Mesodermal cell (in vitro differentiated cells): ENCODE data around the gene PAX8.

ENCODE experiments used
- H3K27ac ChIP-seq: 2 replicates; pipeline ENCODE4 v1.7.0; 2013; ENCODE audit warnings: mild to moderate bottlenecking, low read depth, low read length, moderate library complexity; ENCODE audit not compliant: severe bottlenecking
- H3K36me3 ChIP-seq: 2 replicates; pipeline ENCODE4 v1.7.1; 2013; ENCODE audit warnings: mild to moderate bottlenecking, low read length, moderate library complexity; ENCODE audit not compliant: control insufficient read depth, insufficient read depth
- H3K4me1 ChIP-seq: one replicate; pipeline ENCODE4 v1.7.1; 2013; ENCODE audit warnings: mild to moderate bottlenecking, low read length; ENCODE audit not compliant: insufficient read depth, control insufficient read depth, poor library complexity, severe bottlenecking
- H3K4me3 ChIP-seq: 2 replicates; pipeline ENCODE4 v1.7.0; 2013; ENCODE audit warnings: low read length, control low read depth, mild to moderate bottlenecking; ENCODE audit not compliant: insufficient read depth, poor library complexity, severe bottlenecking; ENCODE audit errors: extremely low read depth
- H3K9me3 ChIP-seq: 2 replicates; pipeline ENCODE4 v1.7.1; 2013; ENCODE audit warnings: mild to moderate bottlenecking, low read length, moderate library complexity; ENCODE audit not compliant: control insufficient read depth
- WGBS, 2 experiments: methylation state at CpG; one replicate each; pipeline ENCODE4 v1.1.5; 2013; ENCODE audit warnings: missing lambda C conversion rate in 2 of 2; ENCODE audit not compliant: insufficient coverage in 2 of 2; 5-methylcytosine and 5-hydroxymethylcytosine counted together

Gene PAX8

DNA sequence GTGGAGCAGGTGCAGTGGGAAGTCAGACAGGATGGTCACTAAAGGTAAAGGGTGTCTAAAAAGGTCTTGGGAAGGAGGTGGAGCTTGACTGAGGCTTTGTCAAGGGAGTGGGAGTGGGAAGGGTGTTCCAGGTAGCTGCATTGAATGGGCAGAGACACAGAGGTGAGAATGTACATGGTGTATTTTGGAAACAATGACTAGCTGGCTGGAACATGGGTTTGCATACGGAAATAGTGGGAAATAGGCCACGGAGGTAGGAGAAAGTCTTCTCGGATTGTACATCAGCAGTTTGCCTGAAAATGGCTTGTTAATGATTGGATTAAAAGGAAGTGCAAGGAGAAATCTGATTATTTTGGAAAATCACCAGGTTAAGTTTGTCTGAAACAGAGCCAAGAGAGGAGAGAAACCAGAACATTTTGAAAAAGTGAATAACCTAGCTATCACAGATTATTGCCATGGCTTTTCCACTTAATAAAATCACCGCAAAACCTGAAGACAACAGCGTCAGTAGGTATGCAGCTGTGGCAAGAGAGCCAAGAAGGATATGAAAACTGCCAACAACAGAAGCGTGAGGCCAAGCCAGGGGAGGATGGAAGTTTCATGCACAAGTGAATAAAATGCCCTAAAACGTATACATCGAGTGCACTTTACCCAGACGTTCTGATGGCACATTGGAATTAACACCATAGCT, 13.9 kb downstream of the PAX8 start:
- Histone ChIP-seq H3K27ac (no peak overlapping the region), H3K36me3 (no peaks in the 10 kb centered on the region), H3K9me3 (no peaks in the 10 kb centered on the region), H3K4me1 (no peaks in the 10 kb centered on the region), H3K4me3 (no peak overlapping the region)
- WGBS, 2 experiments: 79 to 91% methylated on average over 9 of the region's 9 CpGs

DNA sequence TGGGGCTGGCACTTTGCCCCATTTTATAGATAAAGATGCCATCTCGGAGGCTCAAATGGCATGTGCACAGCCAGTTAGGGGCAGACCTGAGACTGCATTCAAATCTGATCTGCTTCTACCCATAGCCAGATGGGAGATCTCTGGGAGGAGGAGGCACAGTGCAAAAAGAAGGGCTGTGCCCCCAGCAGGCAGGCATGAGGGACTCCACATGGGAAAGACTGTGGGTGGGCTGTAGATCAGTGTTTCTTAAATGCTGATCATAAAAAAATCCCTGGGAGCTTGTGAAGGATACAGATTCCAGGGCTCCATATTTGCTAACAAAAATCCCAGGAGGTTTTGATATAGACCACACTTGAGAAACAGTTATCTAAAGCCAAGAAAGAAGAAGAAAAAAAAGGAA, 15.2 kb downstream of the PAX8 start:
- Histone ChIP-seq H3K27ac (no peak overlapping the region), H3K9me3 (no peaks in the 10 kb centered on the region), H3K36me3 (no peaks in the 10 kb centered on the region), H3K4me3 (no peak overlapping the region), H3K4me1 (no peaks in the 10 kb centered on the region)
- WGBS, 2 experiments: 100% methylated on average over 1 of the region's 1 CpG

- H3K27ac ChIP-seq: no peak overlapping the region
- no peak overlapping the region for H3K4me3 ChIP-seq
- WGBS, 2 experiments: 84 to 92% methylated on average over 5 of the region's 6 CpGs
- H3K9me3 ChIP-seq: no peaks in the 10 kb centered on the region
- peaks cover 3% of the 10 kb centered on the region for H3K4me1 ChIP-seq
- H3K36me3 ChIP-seq: no peaks in the 10 kb centered on the region
Observed at GRCh38 chr2:113260991-113261390, 17.7 kb downstream of the PAX8 start.

- no peaks in the 10 kb centered on the region for H3K9me3 ChIP-seq
- H3K4me3 ChIP-seq: no peak overlapping the region
- H3K36me3 ChIP-seq: no peaks in the 10 kb centered on the region
- H3K4me1 ChIP-seq: peaks cover 3% of the 10 kb centered on the region
- 75 to 76% methylated on average over 4 of the region's 6 CpGs for WGBS, 2 experiments
- H3K27ac ChIP-seq: no peak overlapping the region
Observed at GRCh38 chr2:113258471-113259147, 20.1 kb downstream of the PAX8 start.

GRCh38 chr2:113257516-113258264, 21.0 kb downstream of the PAX8 start:
- H3K4me3 ChIP-seq: no peak overlapping the region
- H3K9me3 ChIP-seq: no peaks in the 10 kb centered on the region
- H3K36me3 ChIP-seq: no peaks in the 10 kb centered on the region
- H3K4me1 ChIP-seq: peaks cover 3% of the 10 kb centered on the region
- WGBS, 2 experiments: 82 to 85% methylated on average over 6 to 7 of the region's 7 CpGs
- no peak overlapping the region for H3K27ac ChIP-seq

GRCh38 chr2:113255140-113256070, 23.3 kb downstream of the PAX8 start:
- Histone ChIP-seq H3K27ac (no peak overlapping the region), H3K9me3 (no peaks in the 10 kb centered on the region), H3K36me3 (no peaks in the 10 kb centered on the region), H3K4me3 (no peak overlapping the region), H3K4me1 (peaks cover 3% of the 10 kb centered on the region)
- 80 to 100% methylated on average over 1 to 2 of the region's 4 CpGs for WGBS, 2 experiments

DNA sequence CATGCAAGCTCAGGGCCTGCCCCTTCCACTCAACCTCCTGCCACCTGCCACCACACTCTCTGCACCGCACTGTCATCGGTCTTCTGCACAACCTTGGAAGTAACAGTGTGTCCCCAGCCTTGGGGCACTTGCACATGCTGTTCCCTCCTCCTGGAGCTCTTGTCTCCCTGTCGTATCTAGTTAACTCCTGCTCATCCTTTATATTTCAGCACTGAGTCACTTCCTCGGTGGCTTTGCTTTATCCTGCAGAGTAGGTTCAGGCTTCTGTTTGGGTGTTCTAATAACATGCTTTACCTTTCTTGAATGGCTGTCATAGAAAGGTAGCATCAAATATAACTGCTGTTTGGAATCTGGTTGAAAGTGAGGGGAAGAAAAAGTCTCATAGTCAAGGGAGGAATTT, 25.3 kb downstream of the PAX8 start:
- Histone ChIP-seq H3K4me1 (peaks cover 3% of the 10 kb centered on the region), H3K27ac (no peak overlapping the region)

GRCh38 chr2:113252047-113252590, 26.6 kb downstream of the PAX8 start:
- Histone ChIP-seq H3K4me1 (no peaks in the 10 kb centered on the region), H3K4me3 (no peak overlapping the region), H3K36me3 (no peaks in the 10 kb centered on the region), H3K27ac (no peak overlapping the region), H3K9me3 (no peaks in the 10 kb centered on the region)
- WGBS, 2 experiments: 100% methylated on average over 2 to 3 of the region's 3 CpGs

More for the DNA sequence above, 25.3 kb downstream of the PAX8 start:
- no peak overlapping the region for H3K4me3 ChIP-seq
- no peaks in the 10 kb centered on the region for H3K9me3 ChIP-seq
- no peaks in the 10 kb centered on the region for H3K36me3 ChIP-seq
- WGBS, 2 experiments: 82 to 89% methylated on average over 3 to 4 of the region's 4 CpGs

DNA sequence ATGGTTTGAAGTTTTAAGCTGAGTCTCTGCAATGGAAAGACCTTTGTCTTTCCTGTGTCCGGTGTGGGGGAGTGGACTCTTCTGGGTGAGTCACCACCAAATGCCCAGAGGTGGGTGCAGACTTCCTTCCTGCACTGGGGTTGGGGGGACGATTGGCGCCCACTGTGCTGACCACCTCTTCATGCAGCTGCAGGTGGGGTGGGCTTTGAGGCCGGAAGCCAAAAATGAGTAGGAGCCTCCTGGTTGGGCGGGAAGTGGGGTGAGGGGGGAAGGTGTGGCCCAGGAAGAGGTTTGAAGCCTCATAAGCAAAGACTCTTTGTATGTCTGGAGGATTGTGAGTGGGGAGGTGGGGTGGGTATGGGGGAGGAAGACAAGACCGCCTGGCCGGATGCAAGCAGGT, 27.6 kb downstream of the PAX8 start:
- H3K4me3 ChIP-seq: no peak overlapping the region
- no peak overlapping the region for H3K27ac ChIP-seq
- no peaks in the 10 kb centered on the region for H3K4me1 ChIP-seq
- no peaks in the 10 kb centered on the region for H3K36me3 ChIP-seq
- WGBS, 2 experiments: 89 to 100% methylated on average over 3 to 7 of the region's 7 CpGs
- H3K9me3 ChIP-seq: no peaks in the 10 kb centered on the region
